Measurements from ENCODE around the gene MYL10. TPM values are rescaled to one million over a fixed set of nuclear protein-coding genes. Genes with fewer than 3 reads are reported as not detected.
A peak's percentile ranks its signal among the peaks of the same experiment; 100 is the strongest.
"Not testable (repeated sequence)": the region's sequence is repeated elsewhere in the genome, so short reads cannot be mapped to it uniquely, and the experiment has no call there.

MYL10 gene
- total and polyA plus RNA-seq, 7 donors, result 0.23 to 4.4 TPM; not detected in 5

- no peaks in the 10 kb centered on the region for H3K9me3 ChIP-seq
- intact Hi-C loops (cut with DNase I), result no loop called here
- no peaks in the 10 kb centered on the region for H3K36me3 ChIP-seq (ENCODE audit: insufficient read depth in 1 of 2, low read depth in 1 of 2)
- no peaks in the 10 kb centered on the region for H3K27me3 ChIP-seq (ENCODE audit: insufficient read depth in 3 of 3, low read length in 2 of 3)
- no peak for TF ChIP-seq CTCF (IDR thresholded peaks at IDR 0.05)
- DNase-seq, result no peak
- H3K4me3 ChIP-seq, result peak overlapping the region; percentile 46
- H3K27ac ChIP-seq, result peak overlapping the region; percentile 0
- 11 to 24% (median 17%) methylated on average over 8 of the region's 8 CpGs for WGBS, 3 donors
- ATAC-seq, result peak; percentile 52 to 82 (median 75)
- H3K4me1 ChIP-seq, result peaks cover 14% of the 10 kb centered on the region
Observed at GRCh38 chr7:101650579-101651081, 21.5 kb upstream of the MYL10 start.

GRCh38 chr7:101647876-101648275 lies 18.8 kb upstream of the MYL10 start:
- H3K4me1 ChIP-seq, result peaks cover 24% of the 10 kb centered on the region
- DNase-seq; H3K4me3 ChIP-seq; H3K36me3 ChIP-seq (ENCODE audit: insufficient read depth in 1 of 2, low read depth in 1 of 2); H3K27me3 ChIP-seq (ENCODE audit: insufficient read depth in 3 of 3, low read length in 2 of 3); H3K9me3 ChIP-seq; intact Hi-C loops (cut with DNase I); ATAC-seq; H3K27ac ChIP-seq: not testable (repeated sequence)
- 91 to 95% (median 93%) methylated on average over 12 of the region's 12 CpGs for WGBS, 3 donors

- H3K9me3 ChIP-seq, result no peaks in the 10 kb centered on the region
- 78 to 95% (median 81%) methylated on average over 13 of the region's 13 CpGs for WGBS, 3 donors
- H3K27me3 ChIP-seq (ENCODE audit: insufficient read depth in 3 of 3, low read length in 2 of 3), result no peaks in the 10 kb centered on the region
- intact Hi-C loops (cut with DNase I), result no loop called here
- TF ChIP-seq CTCF (IDR thresholded peaks at IDR 0.05), result no peak
- no peak overlapping the region for H3K27ac ChIP-seq
- H3K4me1 ChIP-seq, result peaks cover 20% of the 10 kb centered on the region
- ATAC-seq (no peak), DNase-seq (no peak)
- no peaks in the 10 kb centered on the region for H3K36me3 ChIP-seq (ENCODE audit: insufficient read depth in 1 of 2, low read depth in 1 of 2)
- no peak overlapping the region for H3K4me3 ChIP-seq
Observed at GRCh38 chr7:101645951-101646350, 16.9 kb upstream of the MYL10 start.

GRCh38 chr7:101644879-101645278 lies 15.8 kb upstream of the MYL10 start:
- no peaks in the 10 kb centered on the region for H3K27me3 ChIP-seq (ENCODE audit: insufficient read depth in 3 of 3, low read length in 2 of 3)
- peak; percentile 39 to 92 (median 88) for ATAC-seq

GRCh38 chr7:101639127-101639526 lies 10.0 kb upstream of the MYL10 start:
- H3K36me3 ChIP-seq (ENCODE audit: insufficient read depth in 1 of 2, low read depth in 1 of 2); H3K27me3 ChIP-seq (ENCODE audit: insufficient read depth in 3 of 3, low read length in 2 of 3); H3K27ac ChIP-seq; H3K9me3 ChIP-seq; DNase-seq; H3K4me3 ChIP-seq; intact Hi-C loops (cut with DNase I); ATAC-seq: not testable (repeated sequence)
- 93 to 97% (median 97%) methylated on average over 4 of the region's 4 CpGs for WGBS, 3 donors
- peaks cover 21% of the 10 kb centered on the region for H3K4me1 ChIP-seq

More at GRCh38 chr7:101644879-101645278, 15.8 kb upstream of the MYL10 start:
- TF ChIP-seq CTCF (IDR thresholded peaks at IDR 0.05), result no peak
- Histone ChIP-seq H3K4me1 (peaks cover 10% of the 10 kb centered on the region), H3K27ac (peak overlapping the region; percentile 64), H3K36me3 (ENCODE audit: insufficient read depth in 1 of 2, low read depth in 1 of 2) (no peaks in the 10 kb centered on the region), H3K9me3 (no peaks in the 10 kb centered on the region), H3K4me3 (peak overlapping the region; percentile 39)
- intact Hi-C loops (cut with DNase I), result no loop called here
- WGBS, 3 donors, result 14 to 21% (median 17%) methylated on average over 15 to 18 of the region's 18 CpGs
- DNase-seq, result no peak
